DMS 273 treated with DMSO at 0.1 percent for 48 hours (cell line): Measurements from ENCODE around the gene GOLPH3L.
"Not testable (repeated sequence)": the region's sequence is repeated elsewhere in the genome, so short reads cannot be mapped to it uniquely, and the experiment has no call there.

ENCODE experiments used
- DNase-seq: peaks from one replicate; lab custom pipeline; 2025; lab: John Stamatoyannopoulos, UW

GOLPH3L gene

DNA sequence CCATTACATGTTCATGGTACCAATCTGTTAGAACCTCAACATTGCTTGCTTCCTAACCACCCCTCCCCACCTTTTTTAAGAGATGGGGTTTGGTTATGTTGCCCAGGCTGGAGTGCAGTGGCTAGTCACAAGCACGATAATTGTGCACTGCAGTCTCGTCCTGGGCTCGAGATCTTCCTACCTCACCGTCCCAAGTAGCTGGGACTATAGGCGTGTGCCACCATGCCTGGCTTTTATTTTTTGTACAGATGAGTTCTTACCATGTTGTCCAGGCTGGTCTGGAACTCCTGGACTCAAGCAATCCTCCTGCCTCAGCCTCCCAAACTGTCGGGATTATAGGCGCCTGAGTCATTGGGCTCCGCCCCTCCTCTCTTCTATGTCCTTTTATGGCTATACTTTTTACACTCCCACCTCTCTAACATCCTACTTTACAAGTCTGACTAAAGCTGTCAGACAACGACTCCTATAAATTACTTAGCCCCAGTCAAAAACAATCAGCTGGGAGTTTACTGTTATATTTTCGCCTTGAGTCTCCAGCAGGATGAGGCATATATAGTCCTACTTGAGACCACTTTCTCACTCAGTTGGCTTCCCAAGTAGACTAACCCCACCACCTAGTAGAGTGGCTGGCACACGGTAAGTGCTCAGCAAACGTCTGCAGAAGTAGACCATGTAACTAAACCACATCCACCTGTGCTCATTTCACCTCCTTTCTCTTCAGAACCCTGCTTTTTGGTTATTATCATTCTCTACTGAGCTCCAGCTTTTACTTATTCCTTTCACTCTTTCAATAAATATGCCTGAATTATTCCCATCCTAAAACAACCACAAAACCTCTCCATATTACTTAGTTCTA lies 81.4 kb downstream of the GOLPH3L start:
- no peak for DNase-seq

DNA sequence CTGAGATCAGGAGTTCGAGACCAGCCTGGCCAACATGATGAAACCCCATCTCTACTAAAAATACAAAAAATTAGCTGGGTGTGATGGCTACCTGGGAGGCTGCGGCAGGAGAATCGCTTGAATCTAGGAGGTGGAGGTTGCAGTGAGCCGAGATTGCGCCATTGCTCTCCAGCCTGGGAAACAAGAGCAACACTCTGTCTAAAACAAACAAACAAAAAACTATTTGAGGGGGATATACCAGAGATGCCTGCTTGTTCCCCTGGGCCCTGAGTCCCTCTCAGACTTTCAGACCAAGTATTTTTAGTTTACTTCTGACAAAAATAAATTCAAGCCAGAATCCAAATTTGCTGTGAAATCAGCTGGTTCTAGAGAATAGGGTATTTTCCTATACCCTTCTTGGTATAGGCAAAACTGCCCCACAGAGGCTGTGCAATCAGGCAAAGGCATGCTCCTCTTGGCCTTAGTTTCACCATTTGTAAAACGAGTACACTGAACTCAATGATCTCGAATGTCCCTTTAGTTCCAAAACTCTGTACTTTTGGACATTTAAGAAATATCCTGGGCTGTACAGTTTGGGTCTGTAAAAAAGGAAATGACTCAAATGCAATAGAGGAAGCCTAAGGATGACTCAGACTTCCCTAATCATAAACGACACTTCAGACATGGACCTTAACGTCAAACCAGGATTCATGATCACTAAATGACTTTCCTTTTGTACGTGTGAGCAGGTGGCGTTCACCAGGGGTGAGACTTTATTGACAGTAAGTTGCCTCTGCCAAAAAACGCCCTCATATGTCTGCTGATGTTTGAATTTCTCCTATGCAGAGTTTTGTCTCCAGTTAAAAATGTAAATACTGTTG lies 83.7 kb downstream of the GOLPH3L start:
- DNase-seq = peak; percentile 93

DNA sequence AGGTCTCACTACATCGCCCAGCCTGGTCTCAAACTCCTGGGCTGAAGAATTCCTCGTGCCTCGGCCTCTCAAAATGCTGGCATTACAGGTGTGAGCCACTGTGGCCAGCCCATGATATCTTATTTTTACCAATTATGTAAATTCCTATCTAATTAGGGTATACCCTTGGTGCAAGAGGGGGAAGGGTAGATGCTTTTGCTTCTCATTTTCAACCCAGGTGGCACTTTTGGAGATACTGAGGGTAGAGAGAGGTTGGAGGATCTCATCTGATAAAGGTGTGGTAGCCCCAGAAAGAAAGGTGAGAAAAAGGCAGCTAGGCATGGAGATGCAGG lies 85.0 kb downstream of the GOLPH3L start:
- no peak for DNase-seq

DNA sequence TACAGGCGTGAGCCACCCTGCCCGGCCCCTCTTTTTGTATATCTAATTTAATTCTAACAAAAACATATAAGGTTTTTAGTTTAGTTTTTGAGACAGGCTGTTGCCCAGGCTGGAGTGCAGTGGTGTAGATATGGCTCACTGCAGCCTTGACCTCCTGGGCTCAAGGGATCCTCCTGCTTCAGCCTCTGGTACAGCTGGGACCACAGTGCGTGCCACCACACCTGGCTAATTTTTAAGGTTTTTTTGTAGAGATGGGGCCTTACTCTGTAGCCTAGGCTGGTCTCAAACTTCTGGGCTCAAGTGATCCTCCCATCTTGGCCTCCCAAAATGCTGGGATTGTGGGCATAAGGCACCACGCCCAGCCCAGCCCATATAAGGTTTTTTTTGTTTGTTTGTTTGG lies 86.4 kb downstream of the GOLPH3L start:
- DNase-seq = no peak

DNA sequence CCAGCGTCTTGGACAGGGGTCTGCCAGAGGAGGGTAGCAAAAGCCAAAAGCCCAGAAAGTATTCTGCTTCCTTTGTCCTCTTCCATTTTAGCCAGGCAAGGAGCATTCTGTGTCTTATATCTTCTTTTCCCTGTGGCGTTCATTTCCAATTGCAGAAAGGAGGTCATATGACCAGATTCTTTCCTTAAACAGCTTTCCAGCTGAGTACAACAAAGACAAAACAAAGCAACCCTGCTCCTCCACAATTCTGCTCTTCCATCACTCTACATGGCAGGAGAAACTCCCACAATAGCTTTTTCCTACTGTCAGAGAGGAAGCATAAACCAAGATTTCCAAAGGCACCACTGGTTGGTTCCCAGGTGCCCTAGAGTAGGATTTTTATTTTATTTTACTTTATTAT lies 87.2 kb downstream of the GOLPH3L start:
- DNase-seq = no peak

DNA sequence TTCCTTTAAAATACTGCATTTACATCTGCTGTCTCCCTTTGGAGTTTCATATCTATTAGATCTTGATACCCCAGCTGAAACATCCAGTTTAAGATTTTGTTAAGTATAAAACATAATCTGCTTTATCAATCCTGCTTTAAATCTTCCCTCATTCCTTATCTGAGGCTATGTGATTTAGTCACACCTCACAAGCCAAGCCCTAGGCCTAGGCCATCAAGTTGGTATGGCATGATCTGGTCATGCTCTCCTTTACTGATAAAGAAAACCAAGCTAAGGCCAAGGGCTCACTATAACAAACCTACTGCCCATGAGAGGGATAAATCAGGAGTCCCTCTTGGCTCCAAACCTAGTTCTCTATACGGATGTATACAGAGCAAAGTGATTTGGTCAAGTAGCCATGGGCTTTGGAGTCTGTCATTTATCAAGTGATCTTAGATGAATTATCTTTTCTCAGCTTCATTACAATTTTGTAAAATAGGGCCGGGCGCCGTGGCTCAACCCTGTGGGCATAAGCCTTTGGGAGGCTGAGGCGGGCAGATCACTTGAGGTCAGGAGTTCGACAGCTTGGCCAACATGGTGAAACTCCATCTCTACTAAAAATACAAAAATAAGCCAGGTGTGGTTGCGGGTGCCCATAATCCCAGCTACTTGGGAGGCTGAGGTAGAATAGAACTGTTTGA lies 90.4 kb downstream of the GOLPH3L start:
- no peak for DNase-seq

DNA sequence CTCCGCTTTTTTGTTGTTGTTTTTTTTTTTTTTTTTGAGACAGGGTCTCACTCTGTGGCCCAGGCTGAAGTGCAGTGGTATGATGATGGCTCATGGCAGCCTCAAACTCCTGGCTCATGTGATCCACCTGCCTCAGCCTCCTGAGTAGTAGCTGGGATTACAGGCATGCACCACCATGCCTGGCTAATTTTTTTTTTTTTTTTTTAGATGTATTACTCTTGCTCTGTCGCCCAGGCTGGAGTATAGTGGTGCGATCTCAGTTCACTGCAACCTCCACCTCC lies 91.6 kb downstream of the GOLPH3L start:
- not testable (repeated sequence) for DNase-seq

DNA sequence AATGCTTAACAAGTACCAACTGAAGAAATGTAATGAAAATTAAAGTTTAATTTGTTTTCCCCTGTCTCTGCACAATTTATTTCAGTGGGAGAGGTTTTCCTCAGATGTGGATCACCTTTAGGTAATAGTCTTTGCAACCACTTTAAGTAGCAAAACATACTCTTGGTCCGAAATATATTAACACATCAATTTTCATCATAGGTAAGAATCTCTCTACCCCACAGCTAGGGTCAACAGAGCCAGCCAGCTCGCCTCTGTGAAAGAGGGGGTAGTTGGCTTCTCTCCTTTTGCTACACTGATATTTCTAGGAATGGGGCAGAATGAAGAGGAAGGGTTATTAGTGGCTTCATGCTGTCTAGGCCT lies 92.7 kb downstream of the GOLPH3L start:
- DNase-seq = no peak

DNA sequence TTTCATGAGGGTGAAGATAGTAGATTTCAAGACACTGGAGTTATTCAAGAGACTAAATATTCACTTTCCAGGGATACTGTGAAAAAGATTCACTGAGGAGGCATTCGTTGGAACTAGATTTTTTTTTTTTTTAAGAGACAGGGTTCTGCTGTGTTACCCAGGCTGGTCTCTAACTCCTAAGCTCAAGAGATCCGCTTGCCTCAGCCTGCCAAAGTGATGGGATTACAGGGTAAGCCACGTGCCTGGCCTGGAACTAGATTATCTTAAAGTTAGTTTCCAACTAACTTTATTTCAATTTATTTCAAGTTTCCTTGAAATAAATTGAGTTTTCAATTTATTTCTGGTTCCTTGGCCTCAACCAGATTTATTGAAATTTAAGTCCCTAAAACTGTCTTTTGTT lies 93.2 kb downstream of the GOLPH3L start:
- DNase-seq = no peak

DNA sequence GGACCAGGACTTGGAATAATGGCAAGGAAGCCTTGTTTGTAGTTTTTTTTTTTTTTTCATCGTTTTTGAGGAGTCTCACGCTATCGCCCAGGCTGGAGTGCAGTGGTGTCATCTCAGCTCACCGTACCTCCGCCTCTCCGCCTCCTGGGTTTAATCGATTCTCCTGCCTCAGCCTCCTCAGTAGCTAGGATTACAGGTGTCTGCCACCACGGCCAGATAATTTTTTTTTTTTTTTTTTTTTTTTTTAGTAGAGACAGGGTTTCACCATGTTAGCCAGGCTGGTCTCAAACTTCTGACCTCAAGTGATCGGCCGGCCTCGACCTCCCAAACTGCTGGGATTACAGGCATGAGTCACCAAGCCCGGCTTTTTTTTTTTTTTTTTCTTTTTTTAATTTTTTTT lies 94.6 kb downstream of the GOLPH3L start:
- not testable (repeated sequence) for DNase-seq

DNA sequence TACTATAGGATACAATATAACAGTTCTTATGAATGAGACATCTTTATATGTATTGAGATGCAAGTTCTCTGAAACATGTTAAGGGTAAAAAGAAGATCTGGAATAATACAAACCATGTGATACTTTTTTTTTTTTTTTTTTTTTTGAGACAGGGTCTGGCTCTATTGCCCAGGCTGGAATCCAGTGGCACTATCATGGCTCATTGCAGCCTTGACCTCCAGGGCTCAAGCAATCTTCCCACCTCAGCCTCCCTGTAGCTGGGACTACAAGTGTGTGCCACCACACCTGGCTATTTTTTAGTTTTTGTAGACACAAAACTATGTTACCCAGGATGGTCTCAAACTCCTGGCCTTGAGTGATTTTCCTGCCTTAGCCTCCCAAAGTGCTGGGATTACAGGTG lies 95.4 kb downstream of the GOLPH3L start:
- no peak for DNase-seq

DNA sequence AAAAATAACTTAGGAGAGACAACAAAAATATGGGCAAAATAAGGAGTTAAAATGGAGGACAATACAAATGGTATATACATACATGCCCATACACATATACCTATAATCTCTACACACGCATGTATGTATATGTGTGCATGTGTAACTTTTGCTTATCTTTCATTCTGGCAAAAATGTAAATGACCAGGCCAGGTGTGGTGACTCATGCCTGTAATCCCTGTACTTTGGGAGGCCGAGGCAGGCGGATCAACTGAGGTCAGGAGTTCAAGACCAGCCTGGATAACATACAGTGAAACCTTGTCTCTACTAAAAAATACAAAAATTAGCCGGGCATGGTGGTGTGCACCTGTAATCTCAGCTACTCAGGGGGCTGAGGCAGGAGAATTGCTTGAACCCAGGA lies 98.6 kb downstream of the GOLPH3L start:
- DNase-seq = not testable (repeated sequence)

DNA sequence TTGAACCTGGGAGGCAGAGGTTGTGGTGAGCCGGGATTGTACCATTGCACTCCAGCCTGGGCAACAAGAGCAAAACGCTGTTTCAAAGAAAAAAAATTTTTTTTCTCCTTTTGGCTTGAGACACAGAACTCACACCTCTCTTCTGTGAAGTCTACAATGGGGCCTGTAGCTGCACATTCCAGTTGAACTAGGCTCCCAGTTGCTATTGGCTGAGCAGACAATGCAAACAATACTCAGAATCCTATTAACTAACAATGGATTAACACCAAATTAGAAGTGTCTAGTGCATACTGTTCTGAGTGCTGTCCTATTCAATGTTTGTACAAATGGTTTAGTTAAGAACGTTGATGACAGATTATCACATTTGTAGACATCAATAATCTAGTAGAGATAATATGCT lies 100.0 kb downstream of the GOLPH3L start:
- no peak for DNase-seq
